Left forelimb (tissue), 1 donor: ENCODE data around the gene DNAJC5.
"Not testable (repeated sequence)": the region's sequence is repeated elsewhere in the genome, so short reads cannot be mapped to it uniquely, and the experiment has no call there.

Experiments
- DNase-seq: peaks from one replicate; pipeline ENCODE4 v3.0.0-alpha.2; 2018; ENCODE audit warnings: low spot score

The DNAJC5 gene

GRCh38 chr20:63894358-63895201 is at the start of gene DNAJC5:
DNAJC5 (plus strand) TSS chr20:63895126; CDS start chr20:63928346, 33,220 bp downstream.
- DNase-seq = peak; percentile 95

GRCh38 chr20:63846128-63846771 is 48.7 kb upstream of the DNAJC5 start:
- DNase-seq = peak; percentile 86

GRCh38 chr20:63846888-63847236 is 48.1 kb upstream of the DNAJC5 start:
- DNase-seq = no peak

GRCh38 chr20:63847237-63848002 is 47.5 kb upstream of the DNAJC5 start:
- peak; percentile 68 for DNase-seq

GRCh38 chr20:63848003-63848911 is 46.7 kb upstream of the DNAJC5 start:
- no peak for DNase-seq

- DNase-seq = no peak
Observed at GRCh38 chr20:63850689-63851547, 44.0 kb upstream of the DNAJC5 start.

GRCh38 chr20:63851548-63851943 is 43.4 kb upstream of the DNAJC5 start:
- not testable (repeated sequence) for DNase-seq

- DNase-seq = not testable (repeated sequence)
Observed at GRCh38 chr20:63853733-63854068, 41.2 kb upstream of the DNAJC5 start.

GRCh38 chr20:63854069-63854765 is 40.7 kb upstream of the DNAJC5 start:
- DNase-seq = peak; percentile 70

GRCh38 chr20:63854766-63855362 is 40.1 kb upstream of the DNAJC5 start:
- DNase-seq = peak; percentile 73

GRCh38 chr20:63855363-63856097 is 39.4 kb upstream of the DNAJC5 start:
- DNase-seq = no peak

GRCh38 chr20:63856098-63856511 is 38.8 kb upstream of the DNAJC5 start:
- no peak for DNase-seq

GRCh38 chr20:63857764-63858392 is 37.0 kb upstream of the DNAJC5 start:
- peak; percentile 74 for DNase-seq

- peak; percentile 74 for DNase-seq
Observed at GRCh38 chr20:63858393-63859165, 36.3 kb upstream of the DNAJC5 start.

GRCh38 chr20:63859166-63859699 is 35.7 kb upstream of the DNAJC5 start:
- no peak for DNase-seq

- DNase-seq = no peak
Observed at GRCh38 chr20:63860325-63861051, 34.4 kb upstream of the DNAJC5 start.
